ENCODE data around the gene FAM25A.
"Not testable (repeated sequence)": the region's sequence is repeated elsewhere in the genome, so short reads cannot be mapped to it uniquely, and the experiment has no call there.

GRCh38 chr10:87014986-87015716 lies 4.9 kb upstream of the FAM25A start:
- TF ChIP-seq CTCF, POLR2A, POLR2AphosphoS5 (IDR thresholded peaks at IDR 0.05): not testable (repeated sequence)
